GM20000 (cell line): ENCODE results near the gene PEX14.

Source experiments
- DNase-seq: peaks from one replicate; pipeline ENCODE4 v3.0.0; 2012; ENCODE audit warnings: low spot score
- CTCF ChIP-seq: IDR thresholded peaks from 2 replicates; pipeline ENCODE4 v1.5.1; 2012; ENCODE audit warnings: mild to moderate bottlenecking, control low read depth; ENCODE audit errors: extremely low read depth, missing control alignments

Gene PEX14

GRCh38 chr1:10624256-10625050, 149.7 kb downstream of the PEX14 start:
- no peak for DNase-seq
- TF ChIP-seq CTCF = no peak

GRCh38 chr1:10625076-10625475, 150.3 kb downstream of the PEX14 start:
- no peak for DNase-seq
- no peak for TF ChIP-seq CTCF

- TF ChIP-seq CTCF = no peak
- no peak for DNase-seq
Observed at GRCh38 chr1:10625554-10625953, 150.8 kb downstream of the PEX14 start.

GRCh38 chr1:10626131-10626731, 151.5 kb downstream of the PEX14 start:
- TF ChIP-seq CTCF = no peak
- DNase-seq = no peak

- TF ChIP-seq CTCF = no peak
- no peak for DNase-seq
Observed at GRCh38 chr1:10626791-10627410, 152.2 kb downstream of the PEX14 start.

- no peak for DNase-seq
- TF ChIP-seq CTCF = no peak
Observed at GRCh38 chr1:10628685-10629084, 153.9 kb downstream of the PEX14 start.
